Measurements from ENCODE around the gene TMEM94. TPM values are rescaled to one million over a fixed set of nuclear protein-coding genes. Genes with fewer than 3 reads are reported as not detected.

TMEM94 gene
- total RNA-seq, 3 donors from 2014 or later, result 73.5 to 114 (median 108) TPM

DNA sequence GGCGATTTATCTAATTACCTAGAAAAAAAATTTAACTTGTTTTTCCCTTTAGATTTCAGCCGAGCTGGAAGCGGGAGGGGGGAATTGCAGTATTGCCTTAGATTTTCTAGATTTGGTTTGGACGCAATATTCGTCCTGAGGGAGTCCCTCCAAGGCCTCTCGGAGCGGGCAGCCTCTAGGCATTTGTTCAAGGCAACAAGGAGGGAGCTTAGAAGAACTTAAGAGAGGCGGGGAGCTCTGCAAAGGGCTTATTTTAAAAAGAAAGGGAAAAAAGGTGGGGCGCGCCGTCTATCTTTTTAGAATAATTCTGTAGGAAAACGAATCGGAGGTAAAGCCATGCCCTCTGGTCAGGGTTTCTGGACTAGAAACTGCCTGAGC, 407 bp upstream of the TMEM94 start:
- ATAC-seq, result peak; percentile 3

DNA sequence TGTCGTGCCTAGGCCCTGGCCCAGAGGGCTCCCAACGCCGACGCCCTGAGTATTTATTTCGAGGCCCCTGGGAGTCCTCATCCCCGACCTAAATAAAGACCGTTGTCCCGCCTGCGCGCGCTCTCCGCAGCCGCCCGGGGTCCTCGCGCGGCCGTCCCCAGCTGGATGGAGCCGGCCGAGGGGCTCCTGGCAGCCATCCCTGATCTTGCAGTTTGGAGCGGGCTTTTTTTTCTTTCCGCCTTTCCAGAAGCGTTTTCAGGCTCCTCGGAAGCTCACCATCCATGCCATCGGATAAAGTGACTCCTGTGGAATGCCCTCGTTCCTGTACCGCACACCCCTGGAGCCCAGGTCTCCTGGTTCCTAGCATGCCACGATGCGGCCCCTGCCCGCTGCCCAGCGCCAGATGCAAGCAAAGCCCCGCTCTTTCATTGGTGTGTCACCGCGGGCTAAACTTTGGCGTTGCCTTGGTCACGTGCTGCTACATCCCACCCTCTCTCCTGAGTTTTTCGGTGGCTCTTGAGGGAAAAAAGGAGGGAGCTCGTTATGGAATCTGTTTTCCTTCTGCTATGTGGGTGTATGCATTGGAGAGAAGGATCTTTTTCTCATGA, 716 bp downstream of the TMEM94 start:
- H3K4me1 ChIP-seq (ENCODE audit: low read depth), result peaks cover 37% of the 10 kb centered on the region
- ATAC-seq, result no peak

More for the DNA sequence above, 407 bp upstream of the TMEM94 start:
- Histone ChIP-seq H3K4me3 (no peak overlapping the region), H3K4me1 (ENCODE audit: low read depth) (peaks cover 37% of the 10 kb centered on the region), H3K9me3 (no peaks in the 10 kb centered on the region), H3K36me3 (ENCODE audit: low read depth) (no peaks in the 10 kb centered on the region)
- intact Hi-C loops (cut with DNase I, micrococcal nuclease), result no loop called here
- TF ChIP-seq, protein P1, sequence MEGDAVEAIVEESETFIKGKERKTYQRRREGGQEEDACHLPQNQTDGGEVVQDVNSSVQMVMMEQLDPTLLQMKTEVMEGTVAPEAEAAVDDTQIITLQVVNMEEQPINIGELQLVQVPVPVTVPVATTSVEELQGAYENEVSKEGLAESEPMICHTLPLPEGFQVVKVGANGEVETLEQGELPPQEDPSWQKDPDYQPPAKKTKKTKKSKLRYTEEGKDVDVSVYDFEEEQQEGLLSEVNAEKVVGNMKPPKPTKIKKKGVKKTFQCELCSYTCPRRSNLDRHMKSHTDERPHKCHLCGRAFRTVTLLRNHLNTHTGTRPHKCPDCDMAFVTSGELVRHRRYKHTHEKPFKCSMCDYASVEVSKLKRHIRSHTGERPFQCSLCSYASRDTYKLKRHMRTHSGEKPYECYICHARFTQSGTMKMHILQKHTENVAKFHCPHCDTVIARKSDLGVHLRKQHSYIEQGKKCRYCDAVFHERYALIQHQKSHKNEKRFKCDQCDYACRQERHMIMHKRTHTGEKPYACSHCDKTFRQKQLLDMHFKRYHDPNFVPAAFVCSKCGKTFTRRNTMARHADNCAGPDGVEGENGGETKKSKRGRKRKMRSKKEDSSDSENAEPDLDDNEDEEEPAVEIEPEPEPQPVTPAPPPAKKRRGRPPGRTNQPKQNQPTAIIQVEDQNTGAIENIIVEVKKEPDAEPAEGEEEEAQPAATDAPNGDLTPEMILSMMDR (IDR thresholded peaks at IDR 0.05), result no peak
- DNase-seq, result peak in 1 of 3 donors; percentile 42

DNA sequence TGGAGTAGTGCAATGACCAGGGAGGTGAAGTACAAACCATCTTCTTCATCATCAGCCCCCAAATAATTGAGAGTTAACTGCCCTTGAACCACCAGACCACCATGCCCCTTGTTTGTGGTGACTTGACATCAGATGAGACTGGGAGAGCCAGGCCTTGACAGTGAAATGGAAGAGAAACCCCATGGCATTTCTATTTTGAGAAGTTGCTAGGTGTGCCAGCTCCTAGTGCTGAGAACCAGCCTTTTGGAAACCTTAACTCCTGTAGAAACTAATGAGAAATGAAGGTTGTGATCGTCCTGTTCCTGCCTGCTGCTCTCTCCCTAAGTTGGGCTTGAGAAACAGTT, 2.8 kb downstream of the TMEM94 start:
- Histone ChIP-seq H3K4me1 (ENCODE audit: low read depth) (peaks cover 37% of the 10 kb centered on the region), H3K4me3 (no peak overlapping the region), H3K36me3 (ENCODE audit: low read depth) (no peaks in the 10 kb centered on the region), H3K9me3 (no peaks in the 10 kb centered on the region)
- TF ChIP-seq, protein P1 (IDR thresholded peaks at IDR 0.05), result no peak
- intact Hi-C loops (cut with DNase I, micrococcal nuclease), result no loop called here
- DNase-seq (no peak), ATAC-seq (no peak)

More for the DNA sequence above, 716 bp downstream of the TMEM94 start:
- Histone ChIP-seq H3K4me3 (peak overlapping the region; percentile 90), H3K9me3 (no peaks in the 10 kb centered on the region), H3K36me3 (ENCODE audit: low read depth) (no peaks in the 10 kb centered on the region)
- peak; percentile 38 to 54 (median 53) for DNase-seq
- intact Hi-C loops (cut with DNase I, micrococcal nuclease), result no loop called here
- TF ChIP-seq, protein P1 (IDR thresholded peaks at IDR 0.05), result no peak

DNA sequence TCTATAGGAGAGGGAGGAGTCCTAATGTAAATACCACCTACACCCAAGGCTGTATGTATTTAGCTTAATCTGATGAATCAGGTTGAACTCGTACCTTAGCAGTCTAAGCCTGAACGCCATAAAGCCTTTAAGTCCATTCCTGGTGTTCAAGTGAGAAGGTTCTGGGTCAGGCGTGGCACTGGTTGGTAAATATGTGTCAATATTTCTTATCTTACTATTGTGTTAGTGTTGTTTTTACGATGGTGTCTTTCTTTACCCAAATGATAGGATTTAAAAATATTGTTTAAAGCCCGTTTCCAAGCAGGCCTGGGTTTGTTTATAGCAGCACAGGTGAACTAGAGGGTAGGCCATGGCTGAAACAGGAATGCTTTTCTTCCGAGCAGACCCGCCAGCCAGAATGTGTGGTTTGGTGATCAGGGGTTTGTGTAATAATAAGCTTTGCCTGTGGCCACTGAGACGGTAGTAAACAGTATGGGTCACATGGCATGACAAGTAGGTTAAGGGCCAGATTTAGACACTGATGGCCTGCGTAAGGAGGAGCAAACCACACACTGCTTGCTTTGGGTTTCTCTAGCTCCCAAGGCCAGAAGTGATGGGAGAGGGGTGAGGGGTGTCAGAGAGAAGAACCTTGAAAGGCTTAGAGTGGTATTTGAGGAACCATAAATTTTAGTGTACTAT, 3.3 kb downstream of the TMEM94 start:
- intact Hi-C loops (cut with DNase I, micrococcal nuclease), result no loop called here
- Histone ChIP-seq H3K36me3 (ENCODE audit: low read depth) (no peaks in the 10 kb centered on the region), H3K4me3 (no peak overlapping the region), H3K4me1 (ENCODE audit: low read depth) (peaks cover 37% of the 10 kb centered on the region), H3K9me3 (no peaks in the 10 kb centered on the region)
- TF ChIP-seq, protein P1 (IDR thresholded peaks at IDR 0.05), result no peak
- ATAC-seq (peak; percentile 78), DNase-seq (peak; percentile 26 to 82 (median 48))

DNA sequence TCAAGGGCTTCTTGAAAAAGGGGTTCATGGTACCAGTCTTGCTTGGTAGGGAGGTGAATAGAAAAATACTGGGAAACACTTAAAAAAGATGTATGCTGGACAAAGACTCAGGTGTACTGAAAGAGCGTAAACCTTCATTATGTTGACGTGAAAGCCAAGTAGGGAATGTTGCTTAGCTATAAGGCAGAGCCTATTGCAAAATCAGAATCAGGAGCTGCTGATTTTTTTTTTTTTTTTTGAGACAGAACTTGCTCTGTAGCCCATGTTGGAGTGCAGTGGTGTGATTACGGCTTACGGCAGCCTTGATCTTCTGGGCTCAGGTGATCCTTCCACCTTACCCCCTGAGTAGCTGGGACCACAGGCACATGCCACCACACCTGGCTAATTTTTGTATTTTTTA, 3.9 kb downstream of the TMEM94 start:
- Histone ChIP-seq H3K36me3 (ENCODE audit: low read depth) (no peaks in the 10 kb centered on the region), H3K4me1 (ENCODE audit: low read depth) (peaks cover 37% of the 10 kb centered on the region), H3K9me3 (no peaks in the 10 kb centered on the region), H3K4me3 (no peak overlapping the region)
- TF ChIP-seq, protein P1 (IDR thresholded peaks at IDR 0.05), result no peak
- intact Hi-C loops (cut with DNase I, micrococcal nuclease), result no loop called here
- ATAC-seq, result no peak
- peak in 1 of 3 donors; percentile 12 for DNase-seq
